Frontal cortex (tissue), 4 donors: Measurements from ENCODE around the gene GSG1L. TPM values are rescaled to one million over a fixed set of nuclear protein-coding genes. Genes with fewer than 3 reads are reported as not detected.

Experiments used
- DNase-seq, 2 donors: peaks; one replicate each; pipeline ENCODE4 v3.0.0; 2012; ENCODE audit warnings: low spot score in 2 of 2
- FAIRE-seq: peaks from 2 replicates; lab custom pipeline; 2012; peaks lifted over from hg19 to GRCh38; lab: Jason Lieb, UNC
- total RNA-seq: library from RNA; depleted of rRNA; stranded (reverse); fragments of >200 nt; gene quantifications from one replicate; pipeline ENCODE4 v1.2.3, GENCODE V29; 2014
- donor health status: control.
- donor health status: control.
- donor health status: control.

The GSG1L gene
- 5.3 TPM for total RNA-seq

GRCh38 chr16:28063591-28064061, at the start of gene GSG1L:
Gene GSG1L (minus strand): TSS chr16:28063714. CDS start chr16:28063424, 290 bp downstream.
- DNase-seq (peak in 1 of 2 donors; percentile 63), FAIRE-seq (no peak)

- DNase-seq, result no peak
Measured at GRCh38 chr16:28112908-28113307, 49.4 kb upstream of the GSG1L start.

GRCh38 chr16:28110977-28111376, 47.5 kb upstream of the GSG1L start:
- no peak for FAIRE-seq
- no peak for DNase-seq

More at GRCh38 chr16:28112908-28113307, 49.4 kb upstream of the GSG1L start:
- FAIRE-seq, result no peak

- FAIRE-seq (no peak), DNase-seq (no peak)
Measured at GRCh38 chr16:28110479-28110878, 47.0 kb upstream of the GSG1L start.

- FAIRE-seq (no peak), DNase-seq (no peak)
Measured at GRCh38 chr16:28110074-28110473, 46.6 kb upstream of the GSG1L start.

GRCh38 chr16:28108590-28109247, 45.2 kb upstream of the GSG1L start:
- DNase-seq, result no peak
- FAIRE-seq, result no peak

GRCh38 chr16:28107232-28107631, 43.7 kb upstream of the GSG1L start:
- no peak for DNase-seq
- no peak for FAIRE-seq

GRCh38 chr16:28106467-28107215, 43.1 kb upstream of the GSG1L start:
- FAIRE-seq (no peak), DNase-seq (no peak)

GRCh38 chr16:28105954-28106353, 42.4 kb upstream of the GSG1L start:
- FAIRE-seq (no peak), DNase-seq (no peak)

GRCh38 chr16:28105297-28105696, 41.8 kb upstream of the GSG1L start:
- FAIRE-seq, result no peak

GRCh38 chr16:28104404-28104803, 40.9 kb upstream of the GSG1L start:
- no peak for FAIRE-seq
- DNase-seq, result no peak

More at GRCh38 chr16:28105297-28105696, 41.8 kb upstream of the GSG1L start:
- DNase-seq, result no peak

GRCh38 chr16:28103516-28104170, 40.1 kb upstream of the GSG1L start:
- no peak for DNase-seq
- FAIRE-seq, result no peak

- no peak for FAIRE-seq
Measured at GRCh38 chr16:28101533-28101890, 38.0 kb upstream of the GSG1L start.

GRCh38 chr16:28100810-28101532, 37.5 kb upstream of the GSG1L start:
- DNase-seq (no peak), FAIRE-seq (no peak)

More at GRCh38 chr16:28101533-28101890, 38.0 kb upstream of the GSG1L start:
- no peak for DNase-seq

- DNase-seq (no peak), FAIRE-seq (no peak)
Measured at GRCh38 chr16:28098959-28099945, 35.7 kb upstream of the GSG1L start.

- FAIRE-seq (no peak), DNase-seq (no peak)
Measured at GRCh38 chr16:28098171-28098958, 34.9 kb upstream of the GSG1L start.

- FAIRE-seq (no peak), DNase-seq (no peak)
Measured at GRCh38 chr16:28096983-28097899, 33.7 kb upstream of the GSG1L start.
